CD4-positive, alpha-beta T cell (primary cell): ENCODE data around the gene MPRIP. TPM values are rescaled to one million over a fixed set of nuclear protein-coding genes. Genes with fewer than 3 reads are reported as not detected.

Source experiments
- ATAC-seq: fragments of 200-7000 bp; cut with Tn5 transposase; one replicate; pipeline ENCODE4 v1.10.0; 2022; ENCODE audit warnings: mild to moderate bottlenecking; ENCODE audit not compliant: poor library complexity
- CTCF ChIA-PET: fragments of 350-600 bp; sonication (Branson Sonifier 250); formaldehyde crosslinking; loops from one replicate; lab custom pipeline; 2021; ENCODE audit warnings: antibody characterized with exemption, inconsistent platforms; lab: Charles Lee
- POLR2A ChIA-PET: fragments of 350-600 bp; sonication (Branson Sonifier 250); formaldehyde crosslinking; loops from one replicate; lab custom pipeline; 2021; ENCODE audit warnings: antibody characterized with exemption, inconsistent platforms; lab: Charles Lee
- DNase-seq, 14 experiments: peaks; one replicate each; pipeline ENCODE4 v3.0.0-alpha.2; 2013 to 2020; ENCODE audit warnings: mixed read lengths in 2 of 14
- H3K27ac ChIP-seq, 2 donors: one replicate each; pipeline versions ENCODE4 v1.5.1 to v1.7.0; 2013; ENCODE audit warnings: low read length in 2 of 2, low read depth in 1 of 2, mild to moderate bottlenecking in 1 of 2
- H3K27me3 ChIP-seq, 2 experiments: 1 replicate in 1 of 2; 2 replicates in 1 of 2; pipeline versions ENCODE4 v1.6.1 to v1.7.0; 2013; ENCODE audit warnings: low read length in 2 of 2, control low read depth in 1 of 2, mild to moderate bottlenecking in 1 of 2, moderate library complexity in 1 of 2; ENCODE audit not compliant: insufficient read depth in 2 of 2, control insufficient read depth in 1 of 2
- H3K36me3 ChIP-seq: one replicate; pipeline ENCODE4 v1.6.1; 2013; ENCODE audit warnings: low read length, control low read depth; ENCODE audit not compliant: insufficient read depth
- H3K4me1 ChIP-seq: one replicate; pipeline ENCODE4 v1.6.1; 2013; ENCODE audit warnings: low read length, control low read depth; ENCODE audit not compliant: insufficient read depth
- H3K4me3 ChIP-seq: one replicate; pipeline ENCODE4 v1.5.1; 2013; ENCODE audit warnings: mild to moderate bottlenecking, low read length, moderate library complexity
- H3K9me3 ChIP-seq, 2 experiments: 1 replicate in 1 of 2; 2 replicates in 1 of 2; pipeline versions ENCODE4 v1.6.1 to v1.7.0; 2013; ENCODE audit warnings: low read length in 2 of 2, mild to moderate bottlenecking in 2 of 2, control low read depth in 1 of 2, moderate library complexity in 1 of 2; ENCODE audit not compliant: control insufficient read depth in 1 of 2, insufficient read depth in 1 of 2
- H3K27ac Mint-ChIP-seq: one replicate; pipeline ENCODE4 v1.8.0; 2020; ENCODE audit warnings: mixed read lengths
- H3K27me3 Mint-ChIP-seq: one replicate; pipeline ENCODE4 v1.8.0; 2021; ENCODE audit warnings: mixed read lengths
- H3K36me3 Mint-ChIP-seq: one replicate; pipeline ENCODE4 v1.8.0; 2021; ENCODE audit warnings: low read depth, mixed read lengths
- H3K4me1 Mint-ChIP-seq: one replicate; pipeline ENCODE4 v1.8.0; 2021; ENCODE audit warnings: low read depth, mixed read lengths
- H3K4me3 Mint-ChIP-seq: one replicate; pipeline ENCODE4 v1.8.0; 2020; ENCODE audit warnings: mild to moderate bottlenecking, mixed read lengths
- H3K9me3 Mint-ChIP-seq: one replicate; pipeline ENCODE4 v1.8.0; 2020; ENCODE audit warnings: mixed read lengths
- intact Hi-C, 2 experiments: fragments of 100-400 bp; cut with DNase I in 1 of 2; cut with micrococcal nuclease in 1 of 2; formaldehyde crosslinking; loops; one replicate each; pipeline versions ENCODE4 v1.15.1 to v1.9.0; 2023 to 2025; cut with DNase I, micrococcal nuclease
- total RNA-seq, 174 experiments: library from RNA in 2 of 174; stranded (reverse) in 2 of 174; gene quantifications; one replicate each; pipeline ENCODE4 v1.2.3 and lab custom pipeline; 2021 to 2026
- TF ChIP-seq, protein P1 (sequence below): fragments of 200-600 bp; IDR thresholded peaks from one replicate; pipeline ENCODE4 v1.8.0; 2022; ENCODE audit warnings: antibody characterized with exemption, mild to moderate bottlenecking

The MPRIP gene
- total RNA-seq, 2 experiments from 2014 or later: 176 to 188 TPM

DNA sequence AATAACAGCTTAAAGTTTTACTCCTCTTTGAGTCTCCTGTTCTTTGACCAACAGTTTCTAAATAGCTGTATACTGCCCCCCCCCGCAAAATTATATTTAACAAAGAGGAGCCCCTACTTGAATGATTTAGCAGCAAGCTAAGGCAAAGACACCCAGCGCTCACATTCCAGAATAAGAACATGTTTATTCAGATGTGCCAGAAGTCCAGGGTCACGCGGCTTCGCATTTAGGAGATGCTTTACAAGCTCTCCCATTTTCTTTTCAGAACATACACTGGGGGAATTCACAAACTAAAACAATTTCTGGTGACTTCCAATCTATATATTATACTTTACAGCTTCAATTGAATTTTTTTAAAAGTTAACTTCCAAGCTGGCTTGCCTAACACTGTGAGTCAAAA, 158.6 kb downstream of the MPRIP start:
- POLR2A ChIA-PET: interaction anchor here (0.9 to 1.7 kb wide), 3 partner anchors 13 to 25 kb away, joined by 3 to 6 read pairs (median 5); no protein-coding TSS in a partner anchor

DNA sequence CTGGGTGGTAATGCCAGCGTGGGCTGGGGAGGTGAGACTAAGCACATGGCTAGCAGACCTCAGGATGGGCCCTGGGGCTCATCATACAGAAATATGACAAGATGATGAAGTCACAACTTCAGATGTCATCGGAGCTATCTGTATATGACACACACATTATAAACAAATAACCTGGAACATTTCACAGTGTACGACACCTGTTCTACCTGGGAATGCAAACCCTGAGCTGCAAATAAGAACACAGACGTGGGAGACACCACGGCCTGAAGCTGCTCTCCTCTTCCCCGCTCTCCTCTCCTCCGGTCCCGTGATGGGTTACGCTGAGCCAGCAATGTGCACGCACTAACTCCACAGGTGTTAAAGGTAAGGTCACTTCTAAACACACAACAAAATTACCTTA, 159.0 kb downstream of the MPRIP start:
- H3K36me3 ChIP-seq: peaks cover 24% of the 10 kb centered on the region
- no peaks in the 10 kb centered on the region for H3K9me3 Mint-ChIP-seq
- no peak overlapping the region for H3K4me3 ChIP-seq
- DNase-seq (no peak), ATAC-seq (no peak)
- no peaks in the 10 kb centered on the region for H3K27me3 Mint-ChIP-seq
- peaks cover 47% of the 10 kb centered on the region for H3K36me3 Mint-ChIP-seq
- H3K27me3 ChIP-seq: no peaks in the 10 kb centered on the region
- POLR2A ChIA-PET: interaction anchor here (0.9 to 1.7 kb wide), 3 partner anchors 13 to 25 kb away, joined by 3 to 6 read pairs (median 5); no protein-coding TSS in a partner anchor
- CTCF ChIA-PET: no interaction called here
- no peaks in the 10 kb centered on the region for H3K9me3 ChIP-seq
- peaks cover 37% of the 10 kb centered on the region for H3K4me1 Mint-ChIP-seq
- H3K4me1 ChIP-seq: peaks cover 29% of the 10 kb centered on the region
- H3K27ac Mint-ChIP-seq: no peak overlapping the region
- no peak overlapping the region for H3K27ac ChIP-seq
- no peak overlapping the region for H3K4me3 Mint-ChIP-seq
- intact Hi-C loops: loop anchor here in 1 of 2 experiments (10.0 kb wide), 1 partner anchor 46 kb away; no protein-coding TSS in a partner anchor
- TF ChIP-seq, protein P1, sequence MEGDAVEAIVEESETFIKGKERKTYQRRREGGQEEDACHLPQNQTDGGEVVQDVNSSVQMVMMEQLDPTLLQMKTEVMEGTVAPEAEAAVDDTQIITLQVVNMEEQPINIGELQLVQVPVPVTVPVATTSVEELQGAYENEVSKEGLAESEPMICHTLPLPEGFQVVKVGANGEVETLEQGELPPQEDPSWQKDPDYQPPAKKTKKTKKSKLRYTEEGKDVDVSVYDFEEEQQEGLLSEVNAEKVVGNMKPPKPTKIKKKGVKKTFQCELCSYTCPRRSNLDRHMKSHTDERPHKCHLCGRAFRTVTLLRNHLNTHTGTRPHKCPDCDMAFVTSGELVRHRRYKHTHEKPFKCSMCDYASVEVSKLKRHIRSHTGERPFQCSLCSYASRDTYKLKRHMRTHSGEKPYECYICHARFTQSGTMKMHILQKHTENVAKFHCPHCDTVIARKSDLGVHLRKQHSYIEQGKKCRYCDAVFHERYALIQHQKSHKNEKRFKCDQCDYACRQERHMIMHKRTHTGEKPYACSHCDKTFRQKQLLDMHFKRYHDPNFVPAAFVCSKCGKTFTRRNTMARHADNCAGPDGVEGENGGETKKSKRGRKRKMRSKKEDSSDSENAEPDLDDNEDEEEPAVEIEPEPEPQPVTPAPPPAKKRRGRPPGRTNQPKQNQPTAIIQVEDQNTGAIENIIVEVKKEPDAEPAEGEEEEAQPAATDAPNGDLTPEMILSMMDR: no peak

More for the DNA sequence above, 158.6 kb downstream of the MPRIP start:
- Histone ChIP-seq H3K27me3 (no peaks in the 10 kb centered on the region), H3K4me3 (no peak overlapping the region), H3K36me3 (peaks cover 24% of the 10 kb centered on the region), H3K9me3 (no peaks in the 10 kb centered on the region), H3K4me1 (peaks cover 29% of the 10 kb centered on the region), H3K27ac (no peak overlapping the region)
- H3K27ac Mint-ChIP-seq: no peak overlapping the region
- no peaks in the 10 kb centered on the region for H3K27me3 Mint-ChIP-seq
- ATAC-seq: no peak
- H3K9me3 Mint-ChIP-seq: no peaks in the 10 kb centered on the region
- TF ChIP-seq, protein P1: no peak
- H3K4me3 Mint-ChIP-seq: no peak overlapping the region
- CTCF ChIA-PET: no interaction called here
- peaks cover 37% of the 10 kb centered on the region for H3K4me1 Mint-ChIP-seq
- intact Hi-C loops: loop anchor here in 1 of 2 experiments (10.0 kb wide), 1 partner anchor 46 kb away; no protein-coding TSS in a partner anchor
- peaks cover 47% of the 10 kb centered on the region for H3K36me3 Mint-ChIP-seq
- DNase-seq: no peak

GRCh38 chr17:17201907-17202306, 159.7 kb downstream of the MPRIP start:
- Histone ChIP-seq H3K27ac (no peak overlapping the region), H3K9me3 (peaks cover 0 to 5% of the 10 kb centered on the region in 2 experiments), H3K4me3 (no peak overlapping the region), H3K36me3 (peaks cover 24% of the 10 kb centered on the region), H3K4me1 (peaks cover 34% of the 10 kb centered on the region), H3K27me3 (no peaks in the 10 kb centered on the region)
- Mint-ChIP-seq H3K9me3 (no peaks in the 10 kb centered on the region), H3K27me3 (no peaks in the 10 kb centered on the region), H3K4me1 (peaks cover 34% of the 10 kb centered on the region), H3K36me3 (peaks cover 47% of the 10 kb centered on the region), H3K4me3 (no peak overlapping the region), H3K27ac (no peak overlapping the region)
- intact Hi-C loops: loop anchor here in 1 of 2 experiments (10.0 kb wide), 1 partner anchor 47 kb away; no protein-coding TSS in a partner anchor
- TF ChIP-seq, protein P1: no peak
- ATAC-seq: no peak
- ChIA-PET CTCF (no interaction called here), POLR2A (interaction anchor here (1.0 to 1.7 kb wide), 2 partner anchors 19 to 26 kb away, joined by 5 to 6 read pairs; no protein-coding TSS in a partner anchor)
- DNase-seq: no peak
